HCT116 (cell line): ENCODE results near the gene ZSCAN5B.
"Not testable (repeated sequence)": the region's sequence is repeated elsewhere in the genome, so short reads cannot be mapped to it uniquely, and the experiment has no call there.

Experiments used
- CBX3 ChIP-seq: IDR thresholded peaks from 2 replicates; pipeline ENCODE4 v1.6.1; 2012; ENCODE audit warnings: low read depth
- ELF1 ChIP-seq: IDR thresholded peaks from 2 replicates; pipeline ENCODE4 v1.6.1; 2012; ENCODE audit warnings: low read depth, borderline replicate concordance
- EZH2 ChIP-seq: fragments of 200-600 bp; sonication (generic); IDR thresholded peaks from 2 replicates; pipeline ENCODE4 v1.6.1; 2017; ENCODE audit warnings: antibody characterized with exemption, mixed run types
- JUND ChIP-seq: IDR thresholded peaks from 2 replicates; pipeline ENCODE4 v1.6.1; 2012
- POLR2A ChIP-seq: IDR thresholded peaks from 2 replicates; pipeline ENCODE4 v1.7.0; 2011; ENCODE audit warnings: borderline replicate concordance; ENCODE audit not compliant: insufficient read depth, insufficient read length; ENCODE audit errors: extremely low read depth
- RAD21 ChIP-seq: IDR thresholded peaks from 2 replicates; pipeline ENCODE4 v1.6.1; 2012; ENCODE audit warnings: low read depth, mild to moderate bottlenecking
- REST ChIP-seq: IDR thresholded peaks from 2 replicates; pipeline ENCODE4 v1.6.1; 2012; ENCODE audit warnings: low read depth
- SP1 ChIP-seq: IDR thresholded peaks from 2 replicates; pipeline ENCODE4 v1.6.1; 2012; ENCODE audit warnings: low read depth
- YY1 ChIP-seq: IDR thresholded peaks from 2 replicates; pipeline ENCODE4 v1.6.1; 2011; ENCODE audit warnings: low read length, low read depth, moderate library complexity, mild to moderate bottlenecking; ENCODE audit not compliant: insufficient replicate concordance; ENCODE audit errors: extremely low read depth
- ZBTB33 ChIP-seq: IDR thresholded peaks from 2 replicates; pipeline ENCODE4 v1.6.1; 2011; ENCODE audit warnings: mild to moderate bottlenecking, low read length, moderate library complexity; ENCODE audit not compliant: insufficient replicate concordance; ENCODE audit errors: extremely low read depth
- ZFX ChIP-seq: fragments of 450-650 bp; IDR thresholded peaks from 2 replicates; pipeline ENCODE4 v1.6.1; 2017
- TF ChIP-seq, protein P1 (sequence below), 3 experiments: fragments of 200-600 bp in 1 of 3; sonication (generic) in 1 of 3; IDR thresholded peaks in 2 of 3; conservative IDR thresholded peaks in 1 of 3; 2 replicates each; pipeline ENCODE4 v1.5.1; 2012 to 2017; ENCODE audit warnings: low read depth in 2 of 3, low read length in 2 of 3, antibody characterized with exemption in 1 of 3, borderline replicate concordance in 1 of 3, control low read depth in 1 of 3, mild to moderate bottlenecking in 1 of 3, mixed read lengths in 1 of 3, mixed run types in 1 of 3, moderate library complexity in 1 of 3; ENCODE audit not compliant: insufficient read depth in 1 of 3
- TF ChIP-seq, protein P2 (sequence below): IDR thresholded peaks from 2 replicates; pipeline ENCODE4 v1.6.1; 2012

- TF ChIP-seq, protein P1, sequence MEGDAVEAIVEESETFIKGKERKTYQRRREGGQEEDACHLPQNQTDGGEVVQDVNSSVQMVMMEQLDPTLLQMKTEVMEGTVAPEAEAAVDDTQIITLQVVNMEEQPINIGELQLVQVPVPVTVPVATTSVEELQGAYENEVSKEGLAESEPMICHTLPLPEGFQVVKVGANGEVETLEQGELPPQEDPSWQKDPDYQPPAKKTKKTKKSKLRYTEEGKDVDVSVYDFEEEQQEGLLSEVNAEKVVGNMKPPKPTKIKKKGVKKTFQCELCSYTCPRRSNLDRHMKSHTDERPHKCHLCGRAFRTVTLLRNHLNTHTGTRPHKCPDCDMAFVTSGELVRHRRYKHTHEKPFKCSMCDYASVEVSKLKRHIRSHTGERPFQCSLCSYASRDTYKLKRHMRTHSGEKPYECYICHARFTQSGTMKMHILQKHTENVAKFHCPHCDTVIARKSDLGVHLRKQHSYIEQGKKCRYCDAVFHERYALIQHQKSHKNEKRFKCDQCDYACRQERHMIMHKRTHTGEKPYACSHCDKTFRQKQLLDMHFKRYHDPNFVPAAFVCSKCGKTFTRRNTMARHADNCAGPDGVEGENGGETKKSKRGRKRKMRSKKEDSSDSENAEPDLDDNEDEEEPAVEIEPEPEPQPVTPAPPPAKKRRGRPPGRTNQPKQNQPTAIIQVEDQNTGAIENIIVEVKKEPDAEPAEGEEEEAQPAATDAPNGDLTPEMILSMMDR (IDR thresholded peaks at IDR 0.05 in 2 of 3, conservative IDR thresholded peaks at IDR 0.05 in 1 of 3; ENCODE audit: borderline replicate concordance in 1 of 3, insufficient read depth in 1 of 3, low read depth in 2 of 3, low read length in 2 of 3): not testable (repeated sequence)
- TF ChIP-seq ELF1, POLR2A, CBX3, SP1, ZBTB33, JUND, RAD21, ZFX, REST, YY1, EZH2: not testable (repeated sequence)
- TF ChIP-seq, protein P2, sequence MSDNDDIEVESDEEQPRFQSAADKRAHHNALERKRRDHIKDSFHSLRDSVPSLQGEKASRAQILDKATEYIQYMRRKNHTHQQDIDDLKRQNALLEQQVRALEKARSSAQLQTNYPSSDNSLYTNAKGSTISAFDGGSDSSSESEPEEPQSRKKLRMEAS: not testable (repeated sequence)
Observed at GRCh38 chr19:56197646-56198045, at the start of gene ZSCAN5B.
